H1 (cell line): Measurements from ENCODE around the gene PATL2. TPM values are rescaled to one million over a fixed set of nuclear protein-coding genes. Genes with fewer than 3 reads are reported as not detected.

Experiments used
- CTCF ChIA-PET: fragments of 300-600 bp; sonication (Branson Sonifier 250); formaldehyde crosslinking; loops from one replicate; lab custom pipeline; 2021; ENCODE audit not compliant: partially characterized antibody; lab: Charles Lee
- POLR2A ChIA-PET: fragments of 300-600 bp; sonication (Branson Sonifier 250); formaldehyde crosslinking; loops from one replicate; lab custom pipeline; 2021; ENCODE audit warnings: inconsistent platforms; ENCODE audit not compliant: partially characterized antibody; lab: Charles Lee
- DNase-seq, 2 experiments: peaks; one replicate each; pipeline versions ENCODE4 v3.0.0 to v3.0.0-alpha.2; 2010 to 2022; ENCODE audit warnings: low spot score in 2 of 2, low read depth in 1 of 2, mixed read lengths in 1 of 2
- FAIRE-seq: peaks from 2 replicates; lab custom pipeline; 2011; peaks lifted over from hg19 to GRCh38; lab: Jason Lieb, UNC
- H2AFZ ChIP-seq: 2 replicates; pipeline ENCODE4 v1.8.1; 2012; ENCODE audit warnings: low read length, inconsistent platforms
- H2AK5ac ChIP-seq: 2 replicates; pipeline ENCODE4 v1.6.1; 2013; ENCODE audit warnings: low read depth, low read length
- H2BK120ac ChIP-seq: replicated peaks from 2 replicates; pipeline ENCODE3; 2013; ENCODE audit warnings: low read depth, low read length, inconsistent platforms
- H2BK12ac ChIP-seq: 2 replicates; pipeline ENCODE4 v1.6.1; 2013; ENCODE audit warnings: low read depth, low read length
- H2BK15ac ChIP-seq: 2 replicates; pipeline ENCODE4 v1.6.1; 2013; ENCODE audit warnings: low read length
- H2BK20ac ChIP-seq: 2 replicates; pipeline ENCODE4 v1.6.1; 2013; ENCODE audit warnings: low read length
- H2BK5ac ChIP-seq: 2 replicates; pipeline ENCODE4 v1.6.1; 2013; ENCODE audit warnings: low read depth, low read length
- H3K14ac ChIP-seq: 2 replicates; pipeline ENCODE4 v1.6.1; 2013; ENCODE audit warnings: inconsistent platforms; ENCODE audit not compliant: insufficient read length
- H3K18ac ChIP-seq: 2 replicates; pipeline ENCODE4 v1.6.1; 2013; ENCODE audit warnings: low read length; ENCODE audit errors: extremely low read depth
- H3K23ac ChIP-seq: 2 replicates; pipeline ENCODE4 v1.6.1; 2013; ENCODE audit warnings: inconsistent platforms; ENCODE audit not compliant: insufficient read length
- H3K23me2 ChIP-seq: 2 replicates; pipeline ENCODE4 v1.6.1; 2013; ENCODE audit warnings: low read depth, low read length
- H3K27ac ChIP-seq: 2 replicates; pipeline ENCODE4 v1.6.1; 2011; ENCODE audit warnings: low read depth, low read length, inconsistent platforms
- H3K27me3 ChIP-seq, 4 experiments: replicated peaks in 1 of 4; 1 replicate in 1 of 4; 2 replicates in 3 of 4; pipeline versions ENCODE4 v1.6.1 to v1.8.1; 2011 to 2013; ENCODE audit warnings: low read length in 3 of 4, mild to moderate bottlenecking in 3 of 4, inconsistent platforms in 2 of 4, mixed read lengths in 2 of 4, moderate library complexity in 1 of 4; ENCODE audit not compliant: control insufficient read depth in 3 of 4, insufficient read depth in 3 of 4; ENCODE audit errors: extremely low read depth in 1 of 4
- H3K36me3 ChIP-seq, 4 experiments: 2 replicates each; pipeline versions ENCODE4 v1.6.1 to v1.8.1; 2011 to 2013; ENCODE audit warnings: mild to moderate bottlenecking in 4 of 4, low read length in 3 of 4, moderate library complexity in 2 of 4, control low read depth in 1 of 4, inconsistent platforms in 1 of 4; ENCODE audit not compliant: insufficient read depth in 4 of 4, control insufficient read depth in 2 of 4
- H3K4ac ChIP-seq: replicated peaks from 2 replicates; pipeline ENCODE3; 2013; ENCODE audit warnings: low read length, low read depth, mixed read lengths, inconsistent platforms; ENCODE audit not compliant: insufficient read length
- H3K4me1 ChIP-seq, 4 experiments: replicated peaks in 1 of 4; 1 replicate in 1 of 4; 2 replicates in 3 of 4; pipeline versions ENCODE4 v1.6.1 to v1.8.1; 2011 to 2013; ENCODE audit warnings: low read length in 3 of 4, inconsistent platforms in 2 of 4, mixed read lengths in 1 of 4; ENCODE audit not compliant: insufficient read depth in 4 of 4, control insufficient read depth in 3 of 4
- H3K4me2 ChIP-seq, 2 experiments: 2 replicates each; pipeline versions ENCODE4 v1.6.1 to v1.8.1; 2011 to 2013; ENCODE audit warnings: low read depth in 2 of 2, low read length in 2 of 2, control low read depth in 1 of 2, inconsistent platforms in 1 of 2, mild to moderate bottlenecking in 1 of 2; ENCODE audit not compliant: insufficient read depth in 1 of 2
- H3K4me3 ChIP-seq, 4 experiments: fragments of 200-600, 300-600 bp in 1 of 4; sonication (generic), shearing (Covaris generic), sonication (Bioruptor Twin) in 1 of 4; 2 replicates each; pipeline versions ENCODE4 v1.5.1 to v1.8.1; 2011 to 2016; ENCODE audit warnings: low read length in 4 of 4, low read depth in 3 of 4, control low read depth in 2 of 4, inconsistent platforms in 2 of 4, mild to moderate bottlenecking in 2 of 4, mixed read lengths in 1 of 4, moderate library complexity in 1 of 4; ENCODE audit not compliant: insufficient read depth in 2 of 4; ENCODE audit errors: extremely low read depth in 1 of 4
- H3K56ac ChIP-seq: replicated peaks from 2 replicates; pipeline ENCODE3; 2013; ENCODE audit warnings: low read depth, mild to moderate bottlenecking, mixed read lengths, low read length, inconsistent platforms; ENCODE audit not compliant: insufficient read length
- H3K79me1 ChIP-seq: 2 replicates; pipeline ENCODE4 v1.6.1; 2013; ENCODE audit warnings: low read depth, low read length, control low read depth
- H3K79me2 ChIP-seq, 2 experiments: 2 replicates each; pipeline versions ENCODE4 v1.6.1 to v1.8.1; 2012 to 2013; ENCODE audit warnings: low read length in 2 of 2, mild to moderate bottlenecking in 2 of 2, inconsistent platforms in 1 of 2; ENCODE audit not compliant: insufficient read depth in 2 of 2, control insufficient read depth in 1 of 2
- H3K9ac ChIP-seq, 4 experiments: replicated peaks in 1 of 4; 1 replicate in 1 of 4; 2 replicates in 3 of 4; pipeline versions ENCODE4 v1.6.1 to v1.8.1; 2011 to 2013; ENCODE audit warnings: low read depth in 3 of 4, low read length in 3 of 4, control low read depth in 2 of 4, mild to moderate bottlenecking in 2 of 4, moderate library complexity in 2 of 4, inconsistent platforms in 1 of 4; ENCODE audit errors: extremely low read depth in 1 of 4
- H3K9me3 ChIP-seq, 2 experiments: 2 replicates each; pipeline versions ENCODE4 v1.6.1 to v1.8.1; 2012 to 2013; ENCODE audit warnings: mild to moderate bottlenecking in 2 of 2, moderate library complexity in 2 of 2, control low read depth in 1 of 2, inconsistent platforms in 1 of 2, low read depth in 1 of 2, low read length in 1 of 2, mixed read lengths in 1 of 2; ENCODE audit not compliant: insufficient read depth in 2 of 2
- H4K20me1 ChIP-seq, 2 experiments: replicated peaks in 1 of 2; 2 replicates each; pipeline versions ENCODE3 to v1.8.1; 2011 to 2013; ENCODE audit warnings: inconsistent platforms in 2 of 2, low read length in 2 of 2, mild to moderate bottlenecking in 1 of 2; ENCODE audit not compliant: insufficient read depth in 2 of 2, control insufficient read depth in 1 of 2
- H4K5ac ChIP-seq: 2 replicates; pipeline ENCODE4 v1.6.1; 2013; ENCODE audit warnings: low read length, low read depth, mixed read lengths, inconsistent platforms; ENCODE audit not compliant: insufficient read length
- H4K8ac ChIP-seq: 2 replicates; pipeline ENCODE4 v1.8.0; 2013; ENCODE audit warnings: mild to moderate bottlenecking, moderate library complexity, low read length, inconsistent platforms; ENCODE audit not compliant: insufficient read depth; ENCODE audit errors: extremely low read depth
- H4K91ac ChIP-seq: replicated peaks from 2 replicates; pipeline ENCODE3; 2013; ENCODE audit warnings: low read length, mixed read lengths, inconsistent platforms; ENCODE audit not compliant: insufficient read length
- CHD1 ChIP-seq: IDR thresholded peaks from 2 replicates; pipeline ENCODE4 v1.6.1; 2012; ENCODE audit warnings: low read depth, low read length, improper control_type of control experiment
- EP300 ChIP-seq, 2 experiments: IDR thresholded peaks; 1 replicate in 1 of 2; 2 replicates in 1 of 2; pipeline ENCODE4 v1.6.1; 2011 to 2012; ENCODE audit warnings: low read depth in 2 of 2, low read length in 2 of 2, mild to moderate bottlenecking in 2 of 2, borderline replicate concordance in 1 of 2, inconsistent platforms in 1 of 2, moderate library complexity in 1 of 2
- GABPA ChIP-seq: IDR thresholded peaks from 2 replicates; pipeline ENCODE4 v1.6.1; 2011; ENCODE audit warnings: mild to moderate bottlenecking, low read length, moderate library complexity, borderline replicate concordance; ENCODE audit not compliant: insufficient read depth
- HDAC2 ChIP-seq, 2 experiments: fragments of 300-600 bp in 1 of 2; sonication (generic) in 1 of 2; IDR thresholded peaks; 2 replicates each; pipeline ENCODE4 v1.6.1; 2011 to 2012; ENCODE audit warnings: low read depth in 2 of 2, low read length in 2 of 2, mild to moderate bottlenecking in 2 of 2, moderate library complexity in 2 of 2, borderline replicate concordance in 1 of 2, inconsistent platforms in 1 of 2
- JUN ChIP-seq: IDR thresholded peaks from 2 replicates; pipeline ENCODE4 v1.6.1; 2011; ENCODE audit warnings: low read depth, mild to moderate bottlenecking, improper control_type of control experiment, low read length
- KDM1A ChIP-seq: fragments of 200-600, 300-600 bp; sonication (generic); IDR thresholded peaks from 2 replicates; pipeline ENCODE4 v1.7.1; 2016; ENCODE audit warnings: mild to moderate bottlenecking, low read length, borderline replicate concordance
- POLR2AphosphoS5 ChIP-seq: IDR thresholded peaks from 2 replicates; pipeline ENCODE4 v1.6.1; 2011; ENCODE audit warnings: low read depth, low read length
- POU5F1 ChIP-seq: IDR thresholded peaks from 2 replicates; pipeline ENCODE4 v1.6.1; 2011; ENCODE audit warnings: low read depth, mild to moderate bottlenecking, low read length, moderate library complexity
- RAD21 ChIP-seq, 2 experiments: IDR thresholded peaks in 1 of 2; conservative IDR thresholded peaks in 1 of 2; 2 replicates each; pipeline ENCODE4 v1.6.1; 2011; ENCODE audit warnings: low read depth in 2 of 2, low read length in 2 of 2, improper control_type of control experiment in 1 of 2, inconsistent platforms in 1 of 2, mild to moderate bottlenecking in 1 of 2, moderate library complexity in 1 of 2
- RFX5 ChIP-seq: IDR thresholded peaks from 2 replicates; pipeline ENCODE4 v1.6.1; 2011; ENCODE audit warnings: low read depth, low read length, improper control_type of control experiment, borderline replicate concordance
- TAF7 ChIP-seq: optimal IDR thresholded peaks from 2 replicates; pipeline ENCODE3; 2011; ENCODE audit warnings: low read depth, mild to moderate bottlenecking, inconsistent platforms, low read length, moderate library complexity, borderline replicate concordance
- TEAD4 ChIP-seq: IDR thresholded peaks from 2 replicates; pipeline ENCODE4 v1.6.1; 2012; ENCODE audit warnings: low read depth, low read length, inconsistent platforms, mixed read lengths
- WGBS, 2 experiments: shearing (Covaris generic) in 1 of 2; methylation state at CpG; one replicate each; pipeline versions ENCODE4 v1.1.6 to v1.1.7; 2013 to 2015; ENCODE audit warnings: low lambda C conversion rate in 2 of 2, mixed read lengths in 2 of 2, inconsistent platforms in 1 of 2, low coverage in 1 of 2, missing lambda C conversion rate in 1 of 2; ENCODE audit not compliant: insufficient replicate concordance in 2 of 2, insufficient coverage in 1 of 2, insufficient read length in 1 of 2; ENCODE audit errors: extremely low coverage in 1 of 2, missing lambda C conversion rate in 1 of 2; 5-methylcytosine and 5-hydroxymethylcytosine counted together
- polyA plus RNA-seq, 7 experiments: library from polyadenylated mRNA; depleted of rRNA in 3 of 7; stranded (reverse) in 5 of 7; unstranded in 2 of 7; fragments of >200 nt in 5 of 7; fragments of 200-250 nt in 2 of 7; gene quantifications; 1 replicate in 5 of 7; 2 replicates in 1 of 7; 4 replicates in 1 of 7; pipeline versions ENCODE4 v1.2.1 to v1.2.3, GENCODE V29; 2011 to 2013; ENCODE audit warnings: missing spikeins in 2 of 7, mixed read lengths in 2 of 7
- total RNA-seq: library from RNA; stranded (reverse); fragmentation: NEBNext Ultra II Directional; extraction: Animal tissue kit (Norgen Biotek cat#: 25700); gene quantifications from 2 replicates; pipeline ENCODE4 v1.2.1, GENCODE V29; 2021
- TF ChIP-seq, protein P1 (sequence below): IDR thresholded peaks from 2 replicates; pipeline ENCODE4 v1.6.1; 2011; ENCODE audit warnings: low read depth, mild to moderate bottlenecking, low read length; ENCODE audit not compliant: insufficient read depth

The PATL2 gene
- total and polyA plus RNA-seq, 2 of the 8 experiments (the other 6 are each of a cell fraction or from before 2014, with no cell fraction given) = 0.65 to 1.3 TPM

DNA sequence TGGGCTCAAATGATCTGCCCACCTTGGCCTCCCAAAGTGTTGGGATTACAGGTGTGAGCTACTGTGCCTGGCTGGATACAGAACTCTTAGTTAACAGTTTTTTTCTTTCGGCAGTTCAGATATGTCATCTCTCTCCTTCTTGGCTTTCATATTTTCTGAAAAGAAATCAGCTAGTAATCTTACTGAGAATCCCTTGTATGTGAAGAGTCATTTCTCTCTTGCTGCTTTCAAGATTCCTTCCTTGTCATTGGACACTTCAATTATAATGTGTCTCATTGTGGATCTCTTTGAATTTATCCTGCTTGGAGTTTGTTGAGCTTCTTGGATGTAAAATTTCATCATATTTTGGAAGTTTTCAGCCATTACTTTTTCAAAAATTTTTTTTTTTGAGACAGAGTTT lies 42.2 kb upstream of the PATL2 start:
- no peak for FAIRE-seq
- H3K14ac ChIP-seq = no peak overlapping the region
- CTCF ChIA-PET = interaction anchor here (0.5 to 1.2 kb wide), 3 partner anchors 11 to 42 kb away, joined by 3 read pairs; partner anchors contain the start of gene PATL2
- TF ChIP-seq, protein P1, sequence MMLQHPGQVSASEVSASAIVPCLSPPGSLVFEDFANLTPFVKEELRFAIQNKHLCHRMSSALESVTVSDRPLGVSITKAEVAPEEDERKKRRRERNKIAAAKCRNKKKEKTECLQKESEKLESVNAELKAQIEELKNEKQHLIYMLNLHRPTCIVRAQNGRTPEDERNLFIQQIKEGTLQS = no peak
- TF ChIP-seq JUN = no peak
- TF ChIP-seq POU5F1 = no peak
- no peak for TF ChIP-seq TEAD4
- no peak for TF ChIP-seq TAF7
- no peak for TF ChIP-seq RFX5
- no peak for TF ChIP-seq KDM1A
- TF ChIP-seq CHD1 = no peak
- TF ChIP-seq HDAC2 (IDR thresholded peaks at IDR 0.05; ENCODE audit: borderline replicate concordance in 1 of 2, low read depth in 2 of 2, low read length in 2 of 2) = no peak
- no peak for TF ChIP-seq RAD21 (IDR thresholded peaks at IDR 0.05 in 1 of 2, conservative IDR thresholded peaks at IDR 0.05 in 1 of 2; ENCODE audit: low read depth in 2 of 2, low read length in 2 of 2)
- TF ChIP-seq GABPA = no peak
- TF ChIP-seq POLR2AphosphoS5 = no peak
- TF ChIP-seq EP300 (IDR thresholded peaks at IDR 0.05; ENCODE audit: borderline replicate concordance in 1 of 2, low read depth in 2 of 2, low read length in 2 of 2) = no peak

More for the DNA sequence above, 42.2 kb upstream of the PATL2 start:
- Histone ChIP-seq H3K56ac (no peak overlapping the region), H3K4me2 (no peak overlapping the region), H2BK20ac (no peak overlapping the region), H3K36me3 (no peaks in the 10 kb centered on the region), H2BK120ac (no peak overlapping the region), H3K23me2 (no peaks in the 10 kb centered on the region), H2BK12ac (no peak overlapping the region), H4K91ac (no peak overlapping the region), H3K23ac (no peak overlapping the region), H3K18ac (no peak overlapping the region), H2AFZ (no peak overlapping the region), H4K8ac (no peak overlapping the region), H4K20me1 (no peaks in the 10 kb centered on the region), H3K4ac (no peak overlapping the region), H3K79me1 (no peaks in the 10 kb centered on the region), H4K5ac (no peak overlapping the region), H3K79me2 (no peaks in the 10 kb centered on the region), H2BK15ac (no peak overlapping the region), H2BK5ac (no peak overlapping the region), H3K9ac (no peak overlapping the region), H3K27me3 (no peaks in the 10 kb centered on the region), H2AK5ac (no peak overlapping the region), H3K4me3 (no peak overlapping the region), H3K4me1 (no peaks in the 10 kb centered on the region), H3K27ac (no peak overlapping the region), H3K9me3 (peaks cover 7% of the 10 kb centered on the region in 2 experiments; a peak in 2 of 4 replicates)
- no peak for DNase-seq
- POLR2A ChIA-PET = no interaction called here
- 92% methylated on average over 1 of the region's 1 CpG; no CpG with 5 or more reads in 1 of the 2 experiments for WGBS, 2 experiments
